SJSA1 (cell line): ENCODE results near the gene NR1D1. TPM values are rescaled to one million over a fixed set of nuclear protein-coding genes. Genes with fewer than 3 reads are reported as not detected.

Experiments
- DNase-seq, 2 experiments: peaks; one replicate each; pipeline ENCODE4 v3.0.0-alpha.2; 2015 to 2020; ENCODE audit warnings: low spot score in 2 of 2, low read depth in 1 of 2
- H3K27ac ChIP-seq: fragments of 250-450 bp; sonication (Bioruptor Pico); 2 replicates; pipeline ENCODE4 v1.5.1; 2020; ENCODE audit warnings: mild to moderate bottlenecking, moderate library complexity
- H3K27me3 ChIP-seq: fragments of 250-450 bp; sonication (Bioruptor Pico); replicated peaks from 2 replicates; pipeline ENCODE4 v1.5.1; 2020; ENCODE audit warnings: mild to moderate bottlenecking, moderate library complexity
- H3K36me3 ChIP-seq: fragments of 250-450 bp; sonication (Bioruptor Pico); 2 replicates; pipeline ENCODE4 v1.5.1; 2020; ENCODE audit warnings: mild to moderate bottlenecking
- H3K4me1 ChIP-seq: fragments of 250-450 bp; sonication (Bioruptor Pico); replicated peaks from 2 replicates; pipeline ENCODE4 v1.6.1; 2021; ENCODE audit warnings: mild to moderate bottlenecking
- H3K4me3 ChIP-seq: fragments of 250-450 bp; sonication (Bioruptor Pico); 2 replicates; pipeline ENCODE4 v1.5.1; 2020; ENCODE audit warnings: mild to moderate bottlenecking
- H3K9me3 ChIP-seq: fragments of 250-450 bp; sonication (Bioruptor Pico); replicated peaks from 2 replicates; pipeline ENCODE4 v1.5.1; 2020; ENCODE audit warnings: mild to moderate bottlenecking
- total RNA-seq: library from RNA; depleted of rRNA; stranded (reverse); fragments of >200 nt; shearing (Covaris generic); gene quantifications from 2 replicates; pipeline ENCODE4 v1.2.3, GENCODE V29; 2014

Gene NR1D1
- total RNA-seq, 1 experiment from 2014 or later: 1.8 TPM

DNA sequence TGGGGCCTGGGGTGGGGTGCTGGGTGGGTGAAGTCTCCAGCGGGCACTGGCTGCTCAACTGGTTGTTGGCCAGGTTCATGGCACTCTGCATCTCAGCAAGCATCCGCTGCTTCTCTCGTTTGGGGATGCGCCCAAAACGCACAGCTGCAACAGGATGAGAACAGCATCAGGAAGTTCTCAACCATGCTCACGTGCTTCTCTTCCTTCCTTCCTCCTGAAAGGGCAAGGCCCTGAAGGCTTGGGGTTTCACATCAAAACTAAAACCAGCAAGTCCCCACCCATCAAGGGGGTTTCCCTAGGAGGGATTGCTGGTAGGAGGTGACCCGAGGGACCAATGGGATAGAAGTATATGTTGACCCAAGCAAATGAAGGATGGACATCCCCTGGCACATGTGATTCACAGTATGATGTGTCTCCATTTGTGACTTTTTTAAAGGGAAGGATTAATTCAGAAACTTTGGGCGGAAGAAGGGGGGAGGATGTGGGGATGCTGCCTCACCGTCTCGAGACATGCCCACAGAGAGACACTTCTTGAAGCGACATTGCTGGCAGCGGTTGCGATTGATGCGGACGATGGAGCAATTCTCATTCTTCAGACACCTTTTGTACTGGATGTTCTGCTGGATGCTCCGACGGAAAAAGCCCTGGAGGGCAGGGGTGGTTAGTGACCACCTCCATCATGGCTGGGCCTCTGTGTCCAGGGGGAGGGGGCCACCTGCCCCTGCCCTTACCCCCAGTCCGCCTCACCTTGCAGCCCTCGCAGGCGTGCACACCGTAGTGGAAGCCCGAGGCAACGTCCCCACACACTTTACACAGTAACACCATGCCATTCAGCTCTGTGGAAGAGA lies 4.2 kb downstream of the NR1D1 start:
- H3K27ac ChIP-seq: no peak overlapping the region
- peaks cover 20% of the 10 kb centered on the region for H3K4me1 ChIP-seq
- H3K36me3 ChIP-seq: peaks cover 60% of the 10 kb centered on the region
- no peak for DNase-seq
- H3K27me3 ChIP-seq: no peaks in the 10 kb centered on the region
- no peak overlapping the region for H3K4me3 ChIP-seq
- H3K9me3 ChIP-seq: no peaks in the 10 kb centered on the region

DNA sequence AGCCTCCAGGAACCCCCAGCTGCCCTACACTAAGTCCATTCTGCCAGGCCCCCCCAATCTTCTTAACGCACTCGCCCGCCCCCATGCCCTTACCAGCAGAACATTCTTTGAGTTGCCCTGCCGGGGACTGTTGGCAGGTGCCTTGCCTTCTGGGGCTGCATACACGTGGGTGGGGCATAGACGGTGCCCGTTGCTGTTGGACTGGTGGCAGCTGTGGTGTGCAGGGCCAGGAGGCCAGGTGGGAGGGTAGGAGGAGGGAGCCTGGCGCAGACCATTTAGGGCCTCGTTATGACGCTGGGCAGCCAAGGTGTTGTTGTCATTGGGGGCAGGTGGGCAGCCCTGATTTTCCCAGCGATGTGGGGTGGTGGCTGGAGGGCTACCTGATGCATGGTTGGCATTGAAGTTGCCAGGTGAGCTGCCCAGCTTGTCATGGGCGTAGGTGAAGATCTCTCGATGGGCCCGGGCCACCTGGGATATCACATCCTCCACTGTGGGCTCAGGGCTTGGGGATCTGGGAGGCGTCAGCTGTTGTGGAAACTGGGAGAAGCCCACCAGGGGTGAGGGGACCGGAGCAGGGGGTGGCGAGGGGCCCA lies 4.9 kb downstream of the NR1D1 start:
- no peak overlapping the region for H3K4me3 ChIP-seq
- H3K9me3 ChIP-seq: no peaks in the 10 kb centered on the region
- no peaks in the 10 kb centered on the region for H3K27me3 ChIP-seq
- no peak overlapping the region for H3K27ac ChIP-seq
- DNase-seq: no peak
- H3K4me1 ChIP-seq: peaks cover 14% of the 10 kb centered on the region
- H3K36me3 ChIP-seq: peaks cover 60% of the 10 kb centered on the region

DNA sequence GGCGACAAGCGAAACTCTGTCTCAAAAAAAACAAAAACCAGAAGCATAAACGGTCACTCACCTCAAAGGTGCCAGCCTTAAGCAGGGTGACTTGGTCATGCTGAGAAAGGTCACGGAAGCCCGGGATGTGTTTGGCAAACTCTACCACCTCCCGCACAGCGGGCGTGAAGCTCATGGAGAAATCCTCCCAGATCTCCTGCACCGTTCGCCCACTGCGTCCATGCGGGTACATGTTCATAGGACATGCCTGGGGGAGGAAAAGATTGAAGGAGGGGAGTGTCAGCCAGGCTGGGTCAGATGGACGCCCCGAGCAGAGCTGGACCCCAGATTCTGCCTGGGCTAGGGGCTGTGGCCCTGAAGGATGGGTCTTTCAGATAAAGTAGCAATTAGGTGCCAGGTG lies 5.5 kb downstream of the NR1D1 start:
- no peaks in the 10 kb centered on the region for H3K27me3 ChIP-seq
- H3K9me3 ChIP-seq: no peaks in the 10 kb centered on the region
- no peak overlapping the region for H3K4me3 ChIP-seq
- H3K27ac ChIP-seq: no peak overlapping the region
- no peak for DNase-seq
- H3K4me1 ChIP-seq: peaks cover 14% of the 10 kb centered on the region
- H3K36me3 ChIP-seq: peaks cover 60% of the 10 kb centered on the region

DNA sequence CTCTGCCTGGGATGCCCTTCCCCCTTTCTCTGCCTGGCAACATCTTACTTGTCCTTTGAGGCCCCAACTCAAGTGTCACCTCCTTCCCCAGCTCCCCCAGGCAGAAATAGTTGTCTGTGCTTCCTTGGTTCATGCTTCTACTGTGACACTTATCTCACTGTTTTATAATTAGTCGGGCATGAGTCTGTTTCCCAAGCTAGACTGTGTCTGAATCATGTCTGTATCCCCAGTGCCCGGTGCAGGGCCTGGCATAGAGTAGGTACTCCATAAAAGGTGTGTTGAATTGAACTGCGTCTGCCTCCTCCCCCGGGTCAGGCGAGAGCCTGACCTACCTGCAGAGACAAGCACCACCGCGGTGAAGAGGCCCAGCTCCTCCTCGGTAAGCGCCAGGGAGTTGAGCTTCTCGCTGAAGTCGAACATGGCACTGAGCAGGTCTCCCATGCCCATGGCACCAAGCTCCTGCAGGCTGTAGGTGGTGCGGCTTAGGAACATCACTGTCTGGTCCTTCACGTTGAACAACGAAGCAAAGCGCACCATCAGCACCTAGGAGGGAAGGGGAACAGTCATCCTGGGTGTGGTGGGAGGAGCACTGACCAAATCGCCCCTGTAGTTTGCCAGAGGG lies 6.7 kb downstream of the NR1D1 start:
- Histone ChIP-seq H3K9me3 (no peaks in the 10 kb centered on the region), H3K36me3 (peaks cover 60% of the 10 kb centered on the region), H3K27me3 (no peaks in the 10 kb centered on the region), H3K4me3 (no peak overlapping the region), H3K4me1 (peaks cover 8% of the 10 kb centered on the region), H3K27ac (no peak overlapping the region)
- no peak for DNase-seq

DNA sequence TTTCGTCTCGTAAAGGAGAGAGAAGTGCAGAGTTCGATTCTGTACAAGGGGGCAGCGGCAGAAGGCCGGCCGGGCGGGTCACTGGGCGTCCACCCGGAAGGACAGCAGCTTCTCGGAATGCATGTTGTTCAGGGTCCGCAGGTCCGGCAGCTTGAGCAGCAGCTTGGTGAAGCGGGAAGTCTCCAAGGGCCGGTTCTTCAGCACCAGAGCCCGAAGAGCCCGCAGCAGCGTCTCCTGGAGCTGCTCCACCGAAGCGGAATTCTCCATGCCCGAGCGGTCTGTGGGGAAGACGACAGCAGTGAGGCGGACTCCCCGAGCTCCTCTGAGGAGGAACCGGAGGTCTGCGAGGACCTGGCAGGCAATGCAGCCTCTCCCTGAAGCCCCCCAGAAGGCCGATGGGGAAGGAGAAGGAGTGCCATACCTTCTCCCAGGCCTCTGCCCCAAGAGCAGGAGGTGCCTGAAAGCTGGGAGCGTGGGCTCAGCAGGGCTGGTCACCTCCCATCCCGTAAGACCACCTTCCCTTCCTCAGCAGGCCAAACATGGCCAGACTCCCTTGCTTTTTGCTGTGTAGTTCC lies 7.3 kb downstream of the NR1D1 start:
- H3K27me3 ChIP-seq: no peaks in the 10 kb centered on the region
- H3K4me1 ChIP-seq: peaks cover 2% of the 10 kb centered on the region
- H3K9me3 ChIP-seq: no peaks in the 10 kb centered on the region
- no peak overlapping the region for H3K27ac ChIP-seq
- peaks cover 54% of the 10 kb centered on the region for H3K36me3 ChIP-seq
- no peak overlapping the region for H3K4me3 ChIP-seq
- no peak for DNase-seq

DNA sequence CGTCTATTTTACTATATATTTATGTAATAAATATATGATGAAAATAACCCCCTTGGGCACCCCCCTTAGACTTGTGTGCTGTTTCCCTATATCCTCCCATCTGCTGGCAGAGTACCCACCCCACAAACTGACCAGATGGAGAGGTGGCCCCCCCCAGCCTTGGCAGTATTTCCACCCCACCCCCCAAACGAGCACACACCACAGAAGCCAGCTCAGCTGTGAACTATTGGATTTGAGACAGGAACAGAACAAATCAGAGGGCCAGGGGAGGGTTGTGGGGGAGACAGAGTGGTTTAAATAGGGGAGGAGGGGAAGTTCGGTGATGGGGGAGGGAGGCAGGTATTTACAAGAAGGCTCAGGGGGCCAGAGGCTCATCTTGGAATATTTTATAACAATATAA lies 7.8 kb downstream of the NR1D1 start:
- DNase-seq: no peak
- Histone ChIP-seq H3K36me3 (peaks cover 49% of the 10 kb centered on the region), H3K9me3 (no peaks in the 10 kb centered on the region), H3K4me1 (no peaks in the 10 kb centered on the region), H3K4me3 (no peak overlapping the region), H3K27me3 (no peaks in the 10 kb centered on the region), H3K27ac (no peak overlapping the region)

DNA sequence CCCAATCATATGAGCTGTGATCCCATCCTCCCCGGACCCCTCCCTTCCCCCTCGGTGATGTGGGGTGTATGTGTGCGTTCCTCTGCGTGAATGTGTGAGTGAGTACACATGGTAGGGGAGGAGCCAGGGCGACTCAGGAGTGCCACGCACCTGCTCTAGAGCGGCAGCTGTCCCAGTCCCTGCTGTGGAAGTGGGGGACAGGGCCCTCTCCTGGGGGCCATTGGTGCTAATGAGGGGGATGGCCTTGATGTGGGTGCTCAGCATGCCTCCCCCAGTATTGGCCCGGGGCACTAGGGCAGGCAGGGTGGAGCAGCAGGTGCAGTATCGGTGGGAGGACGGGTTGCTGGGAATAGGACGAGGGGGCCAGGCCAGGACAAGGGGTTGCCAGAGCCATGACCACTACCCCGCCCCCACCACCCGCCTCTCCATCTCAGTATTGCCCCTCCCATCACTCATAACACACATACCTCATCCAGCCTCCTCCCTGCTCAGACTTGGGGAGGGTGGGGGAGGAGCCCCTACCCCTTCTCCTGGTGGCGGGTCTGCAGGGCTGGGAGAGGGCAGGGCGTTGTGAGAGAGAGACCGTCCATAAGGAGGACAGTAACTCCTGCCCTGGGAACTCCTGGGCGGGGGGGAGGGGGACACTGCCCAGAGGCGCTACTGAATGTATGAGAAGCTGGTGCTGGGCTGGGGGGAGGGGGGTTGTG lies 8.5 kb downstream of the NR1D1 start:
- Histone ChIP-seq H3K9me3 (no peaks in the 10 kb centered on the region), H3K27ac (no peak overlapping the region), H3K4me1 (no peaks in the 10 kb centered on the region), H3K4me3 (no peak overlapping the region), H3K36me3 (peaks cover 49% of the 10 kb centered on the region), H3K27me3 (no peaks in the 10 kb centered on the region)
- DNase-seq: no peak

DNA sequence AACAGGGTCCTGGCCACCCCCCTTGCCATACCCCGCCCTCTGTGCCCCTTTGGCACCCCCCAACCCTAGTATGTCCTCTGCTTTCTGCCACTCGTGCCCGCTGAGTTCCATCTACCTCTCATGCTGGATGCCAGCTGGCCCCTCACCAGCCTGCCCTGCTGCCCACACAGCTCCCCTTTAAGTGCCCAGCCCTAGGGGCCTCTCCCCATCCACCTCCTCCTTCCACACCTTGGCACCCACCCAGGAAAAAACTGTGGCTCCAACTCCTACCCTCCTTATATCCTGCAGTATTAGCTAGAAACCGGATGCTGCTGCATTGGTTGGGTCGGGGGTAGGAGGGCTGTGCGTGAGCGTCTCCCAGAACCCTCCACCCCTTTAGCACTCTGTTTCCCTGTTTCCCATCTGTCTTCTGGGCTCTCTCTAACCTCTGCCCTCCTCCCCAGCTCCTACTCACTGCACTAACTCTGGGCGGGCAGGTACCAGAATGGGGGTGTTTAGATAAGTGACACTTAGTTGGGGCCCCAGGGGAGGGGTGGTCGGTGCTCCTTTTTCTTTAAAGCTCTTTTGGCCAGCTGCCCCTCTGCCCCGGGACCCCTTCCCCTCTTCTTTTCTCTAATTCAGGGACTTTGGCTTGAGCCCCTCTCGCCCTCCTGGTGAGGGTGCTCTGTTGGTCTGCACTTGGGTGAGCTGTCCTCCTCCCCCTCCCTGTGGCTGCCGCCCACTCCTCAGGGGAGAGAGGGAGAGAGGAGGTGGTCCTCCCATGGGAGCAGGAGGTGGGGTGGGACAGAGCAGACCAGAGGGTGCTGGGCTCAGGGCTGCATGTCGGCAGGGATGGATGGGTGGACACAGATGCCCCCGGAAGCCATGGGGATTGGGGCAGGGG lies 9.9 kb downstream of the NR1D1 start:
- Histone ChIP-seq H3K27me3 (no peaks in the 10 kb centered on the region), H3K9me3 (no peaks in the 10 kb centered on the region), H3K27ac (no peak overlapping the region), H3K4me3 (no peak overlapping the region), H3K4me1 (no peaks in the 10 kb centered on the region), H3K36me3 (peaks cover 46% of the 10 kb centered on the region)
- no peak for DNase-seq

DNA sequence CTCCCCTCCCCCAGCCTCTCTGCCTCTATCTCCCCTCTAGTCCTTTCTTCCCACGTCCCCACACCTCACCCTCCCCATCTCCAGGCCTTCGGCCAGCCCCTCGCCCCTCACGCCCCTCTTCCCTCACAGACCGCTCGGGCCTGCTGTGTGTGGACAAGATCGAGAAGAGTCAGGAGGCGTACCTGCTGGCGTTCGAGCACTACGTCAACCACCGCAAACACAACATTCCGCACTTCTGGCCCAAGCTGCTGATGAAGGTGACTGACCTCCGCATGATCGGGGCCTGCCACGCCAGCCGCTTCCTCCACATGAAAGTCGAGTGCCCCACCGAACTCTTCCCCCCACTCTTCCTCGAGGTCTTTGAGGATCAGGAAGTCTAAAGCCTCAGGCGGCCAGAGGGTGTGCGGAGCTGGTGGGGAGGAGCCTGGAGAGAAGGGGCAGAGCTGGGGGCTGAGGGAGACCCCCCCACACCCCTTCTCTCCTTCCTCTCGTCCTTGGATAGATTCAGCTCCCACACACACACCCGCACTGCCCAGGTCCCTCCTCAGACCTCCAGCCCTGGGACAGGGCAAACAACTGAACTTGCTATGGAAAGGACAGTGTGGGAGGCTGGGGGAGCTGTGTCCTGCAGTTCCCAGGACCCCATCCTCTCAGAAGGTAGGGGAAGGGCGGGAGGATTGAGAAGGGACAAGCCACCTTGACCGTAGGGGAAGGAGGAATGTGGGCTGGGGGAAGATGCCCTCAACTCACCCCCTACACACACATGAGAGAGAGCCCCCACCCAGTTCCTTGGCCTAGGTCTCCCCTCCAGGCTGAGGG lies 11.1 kb downstream of the NR1D1 start:
- no peak for DNase-seq
- no peak overlapping the region for H3K4me3 ChIP-seq
- peaks cover 34% of the 10 kb centered on the region for H3K36me3 ChIP-seq
- H3K27me3 ChIP-seq: no peaks in the 10 kb centered on the region
- no peak overlapping the region for H3K27ac ChIP-seq
- H3K9me3 ChIP-seq: no peaks in the 10 kb centered on the region
- no peaks in the 10 kb centered on the region for H3K4me1 ChIP-seq

DNA sequence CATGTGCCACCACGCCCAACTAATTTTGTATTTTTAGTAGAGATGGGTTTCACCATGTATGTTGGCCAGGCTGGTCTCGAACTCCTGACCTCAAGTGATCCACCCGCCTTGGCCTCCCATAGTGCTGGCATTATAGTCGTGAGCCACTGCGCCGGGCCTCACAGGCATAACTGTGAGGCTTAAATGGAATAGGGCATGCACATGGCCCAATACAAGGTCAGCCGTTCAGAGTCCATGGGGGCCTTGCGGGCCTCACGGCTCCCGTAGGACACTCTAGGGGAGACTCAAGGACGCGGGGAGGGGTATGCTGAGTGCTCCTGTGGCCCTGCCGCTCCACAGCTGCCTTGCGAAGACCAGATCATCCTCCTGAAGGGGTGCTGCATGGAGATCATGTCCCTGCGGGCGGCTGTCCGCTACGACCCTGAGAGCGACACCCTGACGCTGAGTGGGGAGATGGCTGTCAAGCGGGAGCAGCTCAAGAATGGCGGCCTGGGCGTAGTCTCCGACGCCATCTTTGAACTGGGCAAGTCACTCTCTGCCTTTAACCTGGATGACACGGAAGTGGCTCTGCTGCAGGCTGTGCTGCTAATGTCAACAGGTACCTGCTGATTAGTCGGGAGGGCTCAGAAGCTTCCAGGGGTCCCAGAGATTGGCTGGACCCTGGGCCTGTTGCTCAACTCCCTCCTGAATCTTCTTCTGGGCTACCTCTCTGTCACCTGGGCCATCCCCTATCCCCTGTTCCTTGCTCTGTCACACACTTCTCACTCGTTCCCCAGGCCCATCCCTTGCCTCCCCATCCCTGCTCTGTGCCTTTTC lies 12.3 kb downstream of the NR1D1 start:
- Histone ChIP-seq H3K9me3 (no peaks in the 10 kb centered on the region), H3K27ac (no peak overlapping the region), H3K4me1 (no peaks in the 10 kb centered on the region), H3K4me3 (no peak overlapping the region), H3K27me3 (no peaks in the 10 kb centered on the region), H3K36me3 (peaks cover 22% of the 10 kb centered on the region)
- no peak for DNase-seq

DNA sequence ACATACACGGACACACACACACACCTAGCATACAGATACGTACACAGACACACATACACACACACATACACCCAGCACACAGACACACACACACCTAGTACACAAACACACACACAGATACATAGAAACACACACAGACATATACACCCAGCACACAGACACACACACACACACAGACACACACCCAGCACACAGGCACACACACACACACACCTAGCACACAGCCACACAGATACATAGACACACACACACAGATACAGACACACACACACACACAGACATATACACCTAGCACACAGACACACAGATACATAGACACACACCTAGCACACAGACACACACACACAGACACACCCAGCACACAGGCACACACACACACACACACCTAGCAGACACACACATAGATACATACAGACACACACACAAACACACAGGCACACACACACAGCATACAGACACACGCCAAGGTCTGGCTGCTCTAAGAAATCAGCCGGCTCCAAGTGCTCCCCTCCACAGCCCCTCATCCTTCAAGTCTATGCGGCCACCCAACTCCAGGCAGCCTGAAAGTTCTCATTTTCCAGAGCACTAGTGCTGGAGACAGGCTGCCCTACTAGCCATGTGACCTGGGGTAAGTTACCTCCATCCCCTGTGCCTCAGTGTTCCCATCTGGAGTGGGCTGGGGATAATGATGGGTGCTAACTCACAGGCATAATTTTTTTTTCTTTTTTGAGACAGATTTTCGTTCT lies 13.2 kb downstream of the NR1D1 start:
- H3K27me3 ChIP-seq: no peaks in the 10 kb centered on the region
- peaks cover 21% of the 10 kb centered on the region for H3K36me3 ChIP-seq
- no peaks in the 10 kb centered on the region for H3K4me1 ChIP-seq
- no peak for DNase-seq
- no peak overlapping the region for H3K27ac ChIP-seq
- no peak overlapping the region for H3K4me3 ChIP-seq
- H3K9me3 ChIP-seq: no peaks in the 10 kb centered on the region
